Neural cell (in vitro differentiated cells): ENCODE results near the gene EP400. TPM values are rescaled to one million over a fixed set of nuclear protein-coding genes. Genes with fewer than 3 reads are reported as not detected.

Source experiments
- H2AFZ ChIP-seq: fragments of 200-600, 300-800 bp; sonication (generic), shearing (Covaris generic); 2 replicates; pipeline ENCODE4 v1.6.0; 2014; ENCODE audit warnings: low read depth, mild to moderate bottlenecking, antibody characterized with exemption, low read length, moderate library complexity
- H3F3A ChIP-seq: fragments of 200-600 bp; shearing (Covaris generic); 2 replicates; pipeline ENCODE4 v1.6.1; 2016; ENCODE audit warnings: mild to moderate bottlenecking, moderate library complexity, mixed read lengths, antibody characterized with exemption, low read length; ENCODE audit not compliant: insufficient read depth, poor library complexity, severe bottlenecking
- H3K27ac ChIP-seq: fragments of 200-600, 300-800 bp; sonication (generic), shearing (Covaris generic); 2 replicates; pipeline ENCODE4 v1.5.1; 2014; ENCODE audit warnings: mild to moderate bottlenecking, low read length, moderate library complexity
- H3K27me3 ChIP-seq: fragments of 300-800, 200-600 bp; sonication (generic), shearing (Covaris generic); 2 replicates; pipeline ENCODE4 v1.6.0; 2014; ENCODE audit warnings: mild to moderate bottlenecking, low read depth, low read length, moderate library complexity; ENCODE audit not compliant: insufficient read depth
- H3K36me3 ChIP-seq: fragments of 300-800, 200-600 bp; sonication (generic), shearing (Covaris generic); 2 replicates; pipeline ENCODE4 v1.5.1; 2014; ENCODE audit warnings: mild to moderate bottlenecking, antibody characterized with exemption, low read length, moderate library complexity; ENCODE audit not compliant: insufficient read depth
- H3K4me2 ChIP-seq: fragments of 300-800, 200-600 bp; sonication (generic), shearing (Covaris generic); 2 replicates; pipeline ENCODE4 v1.6.0; 2014; ENCODE audit warnings: mild to moderate bottlenecking, low read length
- H3K4me3 ChIP-seq: fragments of 300-800, 200-600 bp; sonication (generic), shearing (Covaris generic); 2 replicates; pipeline ENCODE4 v1.5.1; 2014; ENCODE audit warnings: mild to moderate bottlenecking, low read length, moderate library complexity
- H3K79me2 ChIP-seq: fragments of 200-600 bp; shearing (Covaris generic); replicated peaks from 2 replicates; pipeline ENCODE4 v1.6.0; 2014; ENCODE audit warnings: mild to moderate bottlenecking, low read length, moderate library complexity; ENCODE audit not compliant: insufficient read depth
- H3K9ac ChIP-seq: fragments of 300-800, 200-600 bp; sonication (generic), shearing (Covaris generic); 2 replicates; pipeline ENCODE4 v1.6.1; 2016; ENCODE audit warnings: mild to moderate bottlenecking, low read length, mixed read lengths
- H3K9me2 ChIP-seq: fragments of 200-600 bp; shearing (Covaris generic); 2 replicates; pipeline ENCODE4 v1.6.1; 2016; ENCODE audit warnings: mild to moderate bottlenecking, low read length, mixed read lengths; ENCODE audit not compliant: insufficient read depth
- H3K9me3 ChIP-seq: fragments of 200-600, 300-800 bp; sonication (generic), shearing (Covaris generic); 2 replicates; pipeline ENCODE4 v1.6.1; 2016; ENCODE audit warnings: mild to moderate bottlenecking, mixed run types, low read length, moderate library complexity, mixed read lengths
- H4K20me1 ChIP-seq: fragments of 200-600 bp; shearing (Covaris generic); 2 replicates; pipeline ENCODE4 v1.6.1; 2016; ENCODE audit warnings: mild to moderate bottlenecking, mixed run types; ENCODE audit not compliant: insufficient read depth
- CTCF ChIP-seq: fragments of 450-650 bp; IDR thresholded peaks from 2 replicates; pipeline ENCODE4 v1.5.1; 2014; ENCODE audit warnings: antibody characterized with exemption, mild to moderate bottlenecking, moderate library complexity; ENCODE audit not compliant: poor library complexity, severe bottlenecking
- EP300 ChIP-seq: fragments of 450-650 bp; conservative IDR thresholded peaks from 2 replicates; pipeline ENCODE4 v1.6.1; 2014; ENCODE audit warnings: antibody characterized with exemption, mild to moderate bottlenecking, moderate library complexity; ENCODE audit not compliant: poor library complexity, severe bottlenecking
- EZH2 ChIP-seq: fragments of 200-600, 300-800 bp; shearing (Covaris generic), sonication (generic); IDR thresholded peaks from 2 replicates; pipeline ENCODE4 v1.6.1; 2014; ENCODE audit warnings: antibody characterized with exemption, low read length, borderline replicate concordance, mild to moderate bottlenecking; ENCODE audit not compliant: insufficient read depth, poor library complexity, severe bottlenecking
- MXI1 ChIP-seq: fragments of 450-650 bp; conservative IDR thresholded peaks from 2 replicates; pipeline ENCODE4 v1.6.1; 2014; ENCODE audit warnings: antibody characterized with exemption, mild to moderate bottlenecking; ENCODE audit not compliant: poor library complexity, severe bottlenecking
- POLR2AphosphoS5 ChIP-seq: IDR thresholded peaks from 2 replicates; pipeline ENCODE4 v1.6.1; 2012
- RAD21 ChIP-seq: fragments of 450-650 bp; conservative IDR thresholded peaks from 2 replicates; pipeline ENCODE4 v1.6.1; 2014; ENCODE audit warnings: antibody characterized with exemption, mild to moderate bottlenecking, moderate library complexity
- REST ChIP-seq: IDR thresholded peaks from 2 replicates; pipeline ENCODE4 v1.6.1; 2012; ENCODE audit warnings: borderline replicate concordance
- SMC3 ChIP-seq: fragments of 450-650 bp; conservative IDR thresholded peaks from 2 replicates; pipeline ENCODE4 v1.6.1; 2014; ENCODE audit warnings: antibody characterized with exemption, mild to moderate bottlenecking, moderate library complexity; ENCODE audit not compliant: poor library complexity
- TAF1 ChIP-seq: IDR thresholded peaks from 2 replicates; pipeline ENCODE4 v1.6.1; 2012; ENCODE audit warnings: low read depth
- polyA plus RNA-seq: library from polyadenylated mRNA; depleted of rRNA; stranded (reverse); fragments of >200 nt; gene quantifications from 2 replicates; pipeline ENCODE4 v1.2.3, GENCODE V29; 2014

Gene EP400
- polyA plus RNA-seq, 1 donor from 2014 or later: 19.4 TPM

GRCh38 chr12:131922772-131923171, 27.0 kb upstream of the EP400 start:
- TF ChIP-seq REST (no peak), SMC3 (no peak), RAD21 (no peak), EZH2 (no peak), MXI1 (no peak), CTCF (no peak), TAF1 (no peak), POLR2AphosphoS5 (no peak), EP300 (no peak)
- Histone ChIP-seq H3K79me2 (no peaks in the 10 kb centered on the region), H3K9me2 (no peaks in the 10 kb centered on the region), H3K9me3 (no peaks in the 10 kb centered on the region), H3F3A (no peaks in the 10 kb centered on the region), H3K4me3 (no peak overlapping the region), H4K20me1 (no peaks in the 10 kb centered on the region), H2AFZ (no peak overlapping the region), H3K9ac (no peak overlapping the region), H3K36me3 (no peaks in the 10 kb centered on the region), H3K27me3 (no peaks in the 10 kb centered on the region), H3K27ac (no peak overlapping the region), H3K4me2 (no peak overlapping the region)

GRCh38 chr12:131923260-131923659, 26.5 kb upstream of the EP400 start:
- no peaks in the 10 kb centered on the region for H3K9me3 ChIP-seq
- no peak for TF ChIP-seq TAF1
- no peak for TF ChIP-seq MXI1
- no peak for TF ChIP-seq RAD21
- no peak for TF ChIP-seq REST
- TF ChIP-seq CTCF: no peak
- TF ChIP-seq POLR2AphosphoS5: no peak
- no peak for TF ChIP-seq EZH2
- no peak for TF ChIP-seq SMC3
- TF ChIP-seq EP300: no peak
- H3K4me3 ChIP-seq: no peak overlapping the region
- H2AFZ ChIP-seq: no peak overlapping the region
- H3K27me3 ChIP-seq: no peaks in the 10 kb centered on the region
- H3K9me2 ChIP-seq: no peaks in the 10 kb centered on the region
- H3K9ac ChIP-seq: no peak overlapping the region
- H4K20me1 ChIP-seq: no peaks in the 10 kb centered on the region
- H3K4me2 ChIP-seq: no peak overlapping the region
- H3K36me3 ChIP-seq: no peaks in the 10 kb centered on the region
- H3K27ac ChIP-seq: no peak overlapping the region
- H3F3A ChIP-seq: no peaks in the 10 kb centered on the region
- H3K79me2 ChIP-seq: no peaks in the 10 kb centered on the region
